NCI-H526 (cell line): ENCODE data around the gene HIP1R.
"Not testable (repeated sequence)": the region's sequence is repeated elsewhere in the genome, so short reads cannot be mapped to it uniquely, and the experiment has no call there.

Source experiments
- DNase-seq, 2 experiments: peaks; one replicate each; lab custom pipeline; 2025; lab: John Stamatoyannopoulos, UW

HIP1R gene

DNA sequence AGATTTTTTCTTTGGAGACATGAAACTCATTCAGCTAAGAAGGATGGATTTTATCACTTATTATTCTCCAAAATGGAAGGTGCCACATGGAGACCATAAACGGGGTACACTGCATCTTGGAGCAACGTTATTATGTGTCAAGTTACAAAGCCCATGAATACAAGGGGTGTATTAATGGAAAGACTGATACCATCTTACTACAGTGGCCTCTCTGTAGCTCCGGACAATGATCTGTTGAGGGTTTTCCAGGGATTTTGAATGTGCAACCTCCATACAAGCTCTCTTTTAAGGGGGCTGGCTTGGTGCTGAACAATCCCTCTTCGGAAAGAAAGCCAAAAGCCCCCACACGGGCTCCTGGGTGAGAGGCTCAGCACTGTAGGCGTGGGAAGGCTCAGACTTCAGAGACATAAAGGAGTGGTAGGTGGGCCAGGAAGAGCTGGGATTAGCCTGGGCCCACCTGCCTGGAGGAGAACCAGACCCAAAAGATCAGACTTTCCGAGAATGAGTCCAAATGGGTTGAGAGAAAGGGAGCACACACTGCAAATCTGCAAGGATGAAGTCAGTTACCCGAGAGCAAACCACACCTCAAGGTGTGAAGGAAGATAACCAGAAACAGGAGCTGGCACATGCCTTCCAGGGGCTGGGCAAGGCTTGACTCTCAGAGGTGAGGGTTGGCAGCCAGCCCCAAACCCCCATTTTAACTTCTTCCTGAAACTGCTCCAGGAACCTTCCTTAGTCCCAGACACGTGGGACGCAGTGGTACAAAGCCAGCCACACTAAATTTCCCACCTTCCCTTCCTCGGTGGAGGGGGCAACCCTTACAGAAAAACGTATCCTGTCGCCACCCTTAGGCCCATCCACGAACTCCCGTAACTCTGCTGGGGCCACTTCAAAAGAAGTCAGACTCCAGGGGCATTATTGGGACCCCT, 59.2 kb downstream of the HIP1R start:
- peak in 1 of 2 experiments; percentile 24 for DNase-seq

DNA sequence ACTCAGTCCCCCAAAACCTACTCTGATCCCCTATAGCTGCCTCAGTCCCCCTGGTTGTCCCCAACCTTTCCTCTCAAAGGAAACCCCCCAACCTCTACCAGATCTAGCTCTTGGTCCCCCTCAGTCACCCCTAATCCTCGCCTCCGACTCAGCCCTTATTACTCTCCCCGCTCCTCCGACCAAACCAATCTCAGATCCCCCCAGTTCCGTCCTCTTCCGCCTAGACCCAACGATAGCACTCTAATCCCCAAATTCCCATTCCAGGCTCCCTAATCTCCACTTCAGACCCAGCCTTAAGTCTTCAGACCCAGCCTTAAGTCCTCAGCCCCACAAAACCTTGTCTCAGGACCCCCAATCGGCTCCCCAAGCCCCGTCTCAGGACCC, 60.1 kb downstream of the HIP1R start:
- DNase-seq: no peak

DNA sequence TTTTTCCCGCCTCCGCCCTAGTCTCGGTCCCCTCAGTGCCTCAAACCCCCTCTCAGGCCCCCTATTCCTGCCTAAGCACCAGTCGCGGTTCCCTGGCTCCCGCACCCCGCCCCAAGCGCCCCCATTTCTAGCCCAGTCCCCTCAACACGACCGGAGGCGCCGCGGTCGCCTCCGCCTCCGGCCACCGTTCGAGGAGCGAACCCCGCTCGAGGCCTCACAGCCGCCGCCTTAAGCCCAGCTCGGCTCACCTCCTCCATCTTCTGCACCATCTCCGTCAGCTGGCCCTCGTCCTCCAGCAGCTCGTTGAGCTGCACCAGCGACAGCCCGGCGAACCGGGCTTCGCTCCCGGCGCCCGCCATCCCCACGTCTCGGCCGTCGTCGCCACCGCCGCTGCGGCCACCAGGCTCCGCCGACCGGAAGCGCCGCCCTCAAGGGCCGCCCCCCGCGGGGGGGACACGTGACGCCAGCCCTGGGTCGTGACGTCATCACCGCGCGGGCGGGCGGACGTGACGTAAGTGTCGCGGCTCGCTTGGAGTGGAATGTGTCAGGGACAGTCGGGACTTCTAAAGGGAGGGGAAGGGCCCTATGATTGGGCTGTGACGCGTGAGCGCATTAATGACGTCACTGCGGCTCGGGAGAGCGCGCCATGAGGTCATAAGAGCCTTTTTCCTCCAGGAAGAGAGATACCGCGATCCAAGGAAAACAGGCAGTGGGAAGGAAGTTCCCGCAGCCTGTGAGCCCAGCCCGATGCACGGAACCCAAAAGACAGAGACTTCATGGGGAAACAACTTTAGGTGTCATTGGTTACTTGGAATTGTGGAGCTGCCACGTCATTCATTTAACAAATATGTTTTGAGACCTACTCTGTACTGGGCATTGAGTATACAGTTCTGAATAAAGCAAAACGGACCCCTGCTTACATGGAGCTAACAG, 60.7 kb downstream of the HIP1R start, which contains the start of gene VPS37B:
Gene VPS37B (minus strand): TSS at position 421 of the 933 bp plus-strand sequence. CDS start 62 bp downstream, at position 359.
- peak; percentile 55 to 90 for DNase-seq

DNA sequence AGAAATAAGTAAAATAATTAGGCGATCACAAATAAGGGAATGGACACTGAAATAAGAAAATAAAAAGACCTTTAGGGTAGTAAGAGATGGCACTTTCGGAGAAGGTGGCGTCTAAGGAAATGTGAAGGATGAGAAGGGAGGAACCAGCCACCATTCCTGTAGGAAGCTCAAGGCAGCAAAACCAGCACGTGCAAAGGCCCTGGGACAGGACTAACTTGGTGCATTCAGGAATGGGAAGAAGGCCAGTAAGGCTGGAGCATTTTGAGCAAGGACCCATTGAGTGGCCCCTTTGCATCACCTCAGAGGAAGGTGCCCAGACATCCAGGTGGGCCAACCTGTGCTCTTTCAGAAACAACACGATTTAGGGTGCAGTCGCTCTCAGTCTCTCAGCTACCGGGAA, 61.4 kb downstream of the HIP1R start:
- DNase-seq: no peak

DNA sequence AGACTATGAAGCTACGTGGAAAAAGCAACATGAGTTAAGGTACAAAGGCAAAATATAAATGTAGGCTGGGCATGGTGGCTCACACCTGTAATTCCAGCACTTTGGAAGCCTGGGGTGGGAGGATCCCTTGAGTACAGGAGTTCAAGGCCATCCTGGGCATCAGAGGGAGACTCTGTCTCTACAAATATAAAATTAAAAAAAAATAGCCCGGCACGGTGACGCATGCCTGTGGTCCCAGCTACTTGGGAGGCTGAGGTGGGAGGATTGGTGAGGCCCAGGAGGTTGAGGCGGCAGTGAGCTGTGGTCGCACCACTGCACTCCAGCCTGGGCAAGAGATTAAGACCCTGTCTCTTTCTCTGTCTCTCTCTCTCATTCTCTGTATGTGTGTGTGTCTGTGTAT, 64.6 kb downstream of the HIP1R start:
- DNase-seq: no peak

DNA sequence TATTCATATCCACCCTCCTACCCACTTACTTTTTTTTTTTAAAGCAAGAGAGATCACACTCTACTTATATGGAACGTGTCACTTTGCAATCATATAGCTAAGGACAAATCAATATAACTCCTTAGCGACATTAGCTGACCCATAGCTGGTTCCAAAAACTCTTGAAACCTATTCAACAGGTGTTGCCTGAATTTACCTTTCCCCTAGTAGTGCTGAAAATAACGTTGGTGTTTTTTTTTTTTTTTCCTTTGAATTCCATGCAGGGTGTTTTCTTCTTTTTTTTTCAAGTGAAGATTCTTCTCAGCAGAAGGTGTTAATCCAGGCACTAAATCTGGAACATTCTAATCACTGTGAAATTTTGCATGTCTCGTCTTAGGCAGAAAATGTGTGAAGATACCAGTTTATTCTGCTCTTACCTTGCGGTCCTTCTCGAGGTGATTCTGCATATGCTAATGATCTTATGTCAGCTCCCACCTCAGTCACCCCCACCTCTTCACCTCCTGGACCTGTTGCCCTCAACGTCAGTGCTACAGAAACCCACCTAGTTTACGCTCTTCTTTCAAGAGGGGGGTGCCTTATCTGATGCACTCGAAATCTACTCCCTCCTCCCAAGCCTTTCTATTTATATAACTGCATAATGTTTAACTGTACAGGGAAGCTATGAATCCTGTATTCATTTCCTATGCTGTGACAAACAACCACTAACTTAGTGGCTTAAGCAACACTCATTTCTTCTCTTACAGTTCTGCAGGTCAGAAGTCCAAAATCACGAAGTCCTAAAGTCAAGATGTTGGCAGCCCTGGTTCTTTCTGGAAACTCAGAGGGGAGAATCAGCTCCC, 67.8 kb downstream of the HIP1R start:
- no peak for DNase-seq

DNA sequence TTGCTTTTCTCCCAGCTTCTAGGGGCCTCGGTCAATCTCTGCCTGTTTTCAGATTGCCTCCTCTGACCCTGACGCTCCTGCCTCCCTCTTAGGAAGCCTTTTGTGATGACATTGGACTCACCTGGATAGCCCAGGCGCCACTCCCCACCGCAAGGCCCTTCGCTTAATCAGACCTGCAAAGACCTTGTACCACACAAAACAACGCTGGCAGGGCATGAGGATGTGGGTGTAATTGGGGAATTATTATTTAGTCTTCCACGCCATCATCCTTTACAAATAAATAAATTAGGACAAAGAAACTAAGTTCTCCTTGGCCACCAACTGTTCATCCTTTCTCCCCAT, 68.4 kb downstream of the HIP1R start:
- no peak for DNase-seq

DNA sequence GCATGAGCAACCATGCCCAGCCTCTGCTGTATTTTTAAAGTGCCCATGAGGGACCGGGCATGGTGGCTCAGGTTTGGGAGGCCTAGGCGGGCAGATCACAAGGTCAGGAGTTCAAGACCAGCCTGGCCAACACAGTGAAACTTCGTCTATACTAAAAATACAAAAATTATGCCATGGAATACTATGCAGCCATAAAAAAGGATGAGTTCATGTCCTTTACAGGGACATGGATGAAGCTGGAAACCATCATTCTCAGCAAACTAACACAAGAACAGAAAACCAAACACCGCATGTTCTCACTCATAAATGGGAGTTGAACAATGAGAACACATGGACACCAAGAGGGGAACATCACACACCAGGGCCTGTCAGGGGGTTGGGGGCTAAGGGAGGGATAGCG, 70.0 kb downstream of the HIP1R start:
- not testable (repeated sequence) for DNase-seq

DNA sequence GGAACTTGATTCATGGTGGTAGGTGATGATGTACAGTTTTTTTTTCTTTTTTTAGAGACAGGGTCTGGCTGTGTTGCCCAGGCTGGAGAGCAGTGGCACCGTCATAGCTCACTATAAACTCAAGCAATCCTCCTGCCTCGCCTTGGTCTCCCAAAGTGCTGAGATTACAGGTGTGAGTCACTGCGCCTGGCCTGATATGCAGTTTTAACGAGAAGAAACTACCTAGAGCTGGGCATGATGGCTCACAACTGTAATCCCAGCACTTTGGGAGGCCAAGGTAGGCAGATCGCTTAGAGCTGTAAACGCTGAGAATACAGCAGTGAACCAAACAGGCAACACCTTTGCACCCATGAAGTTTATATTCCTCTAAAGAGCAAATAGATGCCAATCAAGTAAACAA, 73.7 kb downstream of the HIP1R start:
- no peak for DNase-seq

DNA sequence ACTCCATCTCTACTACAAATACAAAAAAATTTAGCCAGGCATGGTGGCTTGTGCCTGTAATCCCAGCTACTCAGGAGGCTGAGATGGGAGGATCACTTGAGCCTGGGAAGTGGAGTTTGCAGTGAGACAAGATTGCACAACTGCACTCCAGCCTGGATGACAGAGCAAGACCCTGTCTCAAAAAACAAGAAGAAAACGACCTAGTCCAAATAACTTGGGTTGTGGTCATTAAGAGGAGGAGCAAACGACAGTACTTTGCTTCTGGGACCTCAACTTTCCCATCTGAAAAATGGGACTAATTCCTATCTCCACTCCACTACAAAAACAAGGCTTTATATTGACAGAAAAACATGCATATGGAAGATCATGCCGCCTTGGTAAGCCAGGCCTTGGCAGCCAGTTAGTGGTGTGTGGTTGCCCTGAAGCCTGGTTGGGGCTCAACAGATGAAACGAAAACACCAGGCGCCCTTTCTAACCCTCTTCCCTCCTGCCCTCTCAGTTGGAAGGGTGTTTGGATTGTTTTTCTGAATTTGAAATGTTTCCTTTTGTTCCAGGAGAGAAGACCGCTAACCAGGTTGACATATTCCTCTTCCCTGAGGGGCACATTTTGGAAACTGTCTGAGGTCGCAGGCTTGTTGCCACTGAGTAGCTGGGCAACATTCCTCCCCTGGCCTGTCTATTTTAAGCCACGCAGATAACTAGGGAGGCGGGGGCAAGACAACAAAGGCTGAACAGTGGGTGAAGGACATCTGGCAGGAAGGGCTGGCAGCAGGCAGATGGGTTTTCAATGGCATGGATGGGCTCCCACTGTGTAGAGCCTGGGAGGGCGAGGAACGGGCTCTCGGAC, 74.4 kb downstream of the HIP1R start:
- no peak for DNase-seq
